ENCODE measurements around the gene SYNE4. TPM values are rescaled to one million over a fixed set of nuclear protein-coding genes. Genes with fewer than 3 reads are reported as not detected.
A peak's percentile ranks its signal among the peaks of the same experiment; 100 is the strongest.

SYNE4 gene
- total RNA-seq, 2 experiments from 2014 or later = 2.0 to 2.9 TPM

GRCh38 chr19:36040495-36040894, 31.9 kb upstream of the SYNE4 start:
- no peaks in the 10 kb centered on the region for H3K36me3 Mint-ChIP-seq
- no peak for DNase-seq
- H3K27ac Mint-ChIP-seq = no peak overlapping the region
- H3K9me3 Mint-ChIP-seq = no peaks in the 10 kb centered on the region
- intact Hi-C loops (cut with micrococcal nuclease) = no loop called here
- H3K27me3 Mint-ChIP-seq = no peaks in the 10 kb centered on the region
- peaks cover 11% of the 10 kb centered on the region for H3K4me1 Mint-ChIP-seq (ENCODE audit: low read depth)
- ChIA-PET CTCF (no interaction called here), POLR2A (no interaction called here)
- no peak overlapping the region for H3K4me3 Mint-ChIP-seq

- intact Hi-C loops (cut with micrococcal nuclease) = no loop called here
- no peak within 1 kb of the TSS for H3K27ac Mint-ChIP-seq
- DNase-seq = peak; percentile 38
- no peaks in the 10 kb centered on the region for H3K27me3 Mint-ChIP-seq
- ChIA-PET CTCF (no interaction called here), POLR2A (no interaction called here)
- H3K4me1 Mint-ChIP-seq (ENCODE audit: low read depth) = peaks cover 35% of the 10 kb centered on the region
- H3K36me3 Mint-ChIP-seq = peaks cover 25% of the 10 kb centered on the region
- no peaks in the 10 kb centered on the region for H3K9me3 Mint-ChIP-seq
- H3K4me3 Mint-ChIP-seq = no peak within 1 kb of the TSS
These were observed 23.9 kb upstream of the SYNE4 start, which contains the start of gene CLIP3 for GRCh38 chr19:36032251-36033104. Gene CLIP3, minus strand, starts transcription at chr19:36032873. Its CDS starts 516 bp downstream, at chr19:36032357.

DNA sequence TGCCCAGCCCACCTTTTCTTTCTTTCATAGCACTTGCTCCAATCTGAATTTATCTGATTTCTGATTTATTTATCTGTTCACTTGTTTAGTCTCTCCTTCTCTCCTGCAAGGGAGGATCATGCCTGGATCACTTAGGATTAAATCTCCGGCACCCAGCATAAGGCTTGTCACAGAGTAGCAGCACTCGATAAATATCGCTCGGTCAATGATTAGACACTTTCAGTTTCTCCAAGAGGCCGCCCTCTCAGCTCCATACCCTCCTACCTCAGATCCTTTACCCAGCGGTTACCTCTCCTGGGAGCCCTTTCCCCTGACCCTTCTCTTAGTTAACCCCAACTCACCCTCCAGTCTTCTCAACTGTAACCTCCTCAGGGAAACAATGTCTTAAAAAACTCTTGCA, 22.7 kb upstream of the SYNE4 start:
- H3K9me3 Mint-ChIP-seq = no peaks in the 10 kb centered on the region
- intact Hi-C loops (cut with micrococcal nuclease) = no loop called here

GRCh38 chr19:36030264-36031148, 21.9 kb upstream of the SYNE4 start:
- intact Hi-C loops (cut with micrococcal nuclease) = no loop called here
- no peaks in the 10 kb centered on the region for H3K27me3 Mint-ChIP-seq
- peaks cover 24% of the 10 kb centered on the region for H3K4me1 Mint-ChIP-seq (ENCODE audit: low read depth)
- ChIA-PET CTCF (no interaction called here), POLR2A (interaction anchor here (0.6 kb wide), 1 partner anchor 13 kb away, joined by 3 read pairs; no protein-coding TSS in a partner anchor)
- no peak overlapping the region for H3K27ac Mint-ChIP-seq
- no peak for DNase-seq
- H3K9me3 Mint-ChIP-seq = no peaks in the 10 kb centered on the region
- peaks cover 29% of the 10 kb centered on the region for H3K36me3 Mint-ChIP-seq
- no peak overlapping the region for H3K4me3 Mint-ChIP-seq

More for the DNA sequence above, 22.7 kb upstream of the SYNE4 start:
- DNase-seq = no peak
- Mint-ChIP-seq H3K4me3 (no peak overlapping the region), H3K27me3 (no peaks in the 10 kb centered on the region), H3K27ac (no peak overlapping the region), H3K4me1 (ENCODE audit: low read depth) (peaks cover 30% of the 10 kb centered on the region), H3K36me3 (peaks cover 29% of the 10 kb centered on the region)
- ChIA-PET CTCF (no interaction called here), POLR2A (interaction anchor here (0.6 kb wide), 1 partner anchor 12 kb away, joined by 3 read pairs; no protein-coding TSS in a partner anchor)

DNA sequence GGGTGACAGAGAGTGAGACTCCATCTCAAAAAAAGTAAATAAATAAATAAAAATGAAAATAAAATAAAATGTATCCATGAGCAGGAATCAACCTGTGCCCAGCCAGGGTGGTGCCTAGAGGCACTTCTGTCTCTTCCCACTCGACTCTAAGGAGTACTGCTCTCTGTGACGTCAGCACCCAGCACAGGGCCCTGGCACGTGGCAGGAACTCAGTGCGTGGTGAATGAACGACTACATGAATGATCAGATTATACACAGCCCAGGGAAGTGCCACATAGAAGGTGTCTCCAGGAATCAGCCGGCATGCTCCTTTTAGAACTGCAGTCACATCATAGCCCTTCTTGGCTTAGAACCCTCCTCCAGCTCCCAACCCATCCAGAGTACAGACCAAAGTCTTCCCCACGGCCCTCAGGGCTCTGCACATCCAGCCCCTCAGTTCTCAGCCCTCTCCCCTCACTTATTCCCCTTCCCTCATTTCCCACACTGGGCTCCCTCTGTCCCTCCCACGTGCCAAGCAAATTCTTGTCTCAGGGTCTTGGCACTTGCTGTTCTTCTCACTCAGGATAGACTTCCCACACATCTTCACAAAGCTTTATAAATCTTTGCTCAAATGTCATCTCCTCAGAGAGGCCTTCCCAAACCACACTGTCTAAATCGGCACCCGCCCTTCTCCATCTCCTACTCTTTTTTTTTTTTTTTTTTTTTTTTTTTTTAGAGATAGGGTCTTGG, 19.9 kb upstream of the SYNE4 start:
- peaks cover 19% of the 10 kb centered on the region for H3K36me3 Mint-ChIP-seq
- DNase-seq = no peak
- intact Hi-C loops (cut with micrococcal nuclease) = loop anchor here (10.0 kb wide), 1 partner anchor 924 kb away; no protein-coding TSS in a partner anchor
- CTCF ChIA-PET = no interaction called here
- peaks cover 10% of the 10 kb centered on the region for H3K4me1 Mint-ChIP-seq (ENCODE audit: low read depth)
- H3K27me3 Mint-ChIP-seq = no peaks in the 10 kb centered on the region
- H3K9me3 Mint-ChIP-seq = no peaks in the 10 kb centered on the region
- H3K4me3 Mint-ChIP-seq = no peak overlapping the region
- H3K27ac Mint-ChIP-seq = no peak overlapping the region
- POLR2A ChIA-PET = interaction anchor here (0.8 kb wide), 1 partner anchor 33 kb away, joined by 3 read pairs; no protein-coding TSS in a partner anchor

DNA sequence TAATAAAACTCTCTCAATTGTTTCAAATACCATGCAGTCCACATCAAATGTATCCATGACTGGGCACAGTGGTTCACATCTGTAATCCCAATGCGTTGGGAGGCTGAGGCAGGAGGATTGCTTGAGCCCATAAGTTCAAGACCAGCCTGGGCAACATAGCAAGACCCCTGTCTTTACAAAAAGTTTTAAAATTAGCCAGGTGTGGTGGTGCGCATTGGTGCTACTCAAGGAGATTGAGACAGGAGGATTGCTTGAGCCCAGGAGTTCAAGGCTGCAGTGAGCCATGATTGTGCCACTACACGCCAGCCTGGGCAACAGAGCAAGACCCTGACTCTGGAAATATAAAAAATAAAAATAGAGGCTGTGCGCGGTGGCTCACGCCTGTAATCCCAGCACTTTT, 19.1 kb upstream of the SYNE4 start:
- H3K27me3 Mint-ChIP-seq = no peaks in the 10 kb centered on the region
- no peak overlapping the region for H3K4me3 Mint-ChIP-seq
- ChIA-PET POLR2A (no interaction called here), CTCF (no interaction called here)
- no peak overlapping the region for H3K27ac Mint-ChIP-seq
- H3K4me1 Mint-ChIP-seq (ENCODE audit: low read depth) = peaks cover 5% of the 10 kb centered on the region
- DNase-seq = no peak
- H3K9me3 Mint-ChIP-seq = no peaks in the 10 kb centered on the region
- peaks cover 24% of the 10 kb centered on the region for H3K36me3 Mint-ChIP-seq
- intact Hi-C loops (cut with micrococcal nuclease) = loop anchor here (10.0 kb wide), 1 partner anchor 923 kb away; no protein-coding TSS in a partner anchor

- intact Hi-C loops (cut with micrococcal nuclease) = loop anchor here (10.0 kb wide), 1 partner anchor 921 kb away; no protein-coding TSS in a partner anchor
- CTCF ChIA-PET = no interaction called here
These were observed 17.7 kb upstream of the SYNE4 start for GRCh38 chr19:36026091-36026876.

GRCh38 chr19:36025541-36025940, 16.9 kb upstream of the SYNE4 start:
- ChIA-PET CTCF (no interaction called here), POLR2A (no interaction called here)
- H3K4me3 Mint-ChIP-seq = no peak overlapping the region
- no peaks in the 10 kb centered on the region for H3K27me3 Mint-ChIP-seq
- no peak for DNase-seq
- H3K4me1 Mint-ChIP-seq (ENCODE audit: low read depth) = no peaks in the 10 kb centered on the region
- intact Hi-C loops (cut with micrococcal nuclease) = loop anchor here (10.0 kb wide), 1 partner anchor 921 kb away; no protein-coding TSS in a partner anchor
- no peaks in the 10 kb centered on the region for H3K9me3 Mint-ChIP-seq
- peaks cover 22% of the 10 kb centered on the region for H3K36me3 Mint-ChIP-seq
- H3K27ac Mint-ChIP-seq = no peak overlapping the region

More at GRCh38 chr19:36026091-36026876, 17.7 kb upstream of the SYNE4 start:
- no peak for DNase-seq
- Mint-ChIP-seq H3K4me3 (no peak overlapping the region), H3K27ac (no peak overlapping the region), H3K27me3 (no peaks in the 10 kb centered on the region), H3K36me3 (peaks cover 21% of the 10 kb centered on the region), H3K4me1 (ENCODE audit: low read depth) (no peaks in the 10 kb centered on the region), H3K9me3 (no peaks in the 10 kb centered on the region)
- POLR2A ChIA-PET = no interaction called here

DNA sequence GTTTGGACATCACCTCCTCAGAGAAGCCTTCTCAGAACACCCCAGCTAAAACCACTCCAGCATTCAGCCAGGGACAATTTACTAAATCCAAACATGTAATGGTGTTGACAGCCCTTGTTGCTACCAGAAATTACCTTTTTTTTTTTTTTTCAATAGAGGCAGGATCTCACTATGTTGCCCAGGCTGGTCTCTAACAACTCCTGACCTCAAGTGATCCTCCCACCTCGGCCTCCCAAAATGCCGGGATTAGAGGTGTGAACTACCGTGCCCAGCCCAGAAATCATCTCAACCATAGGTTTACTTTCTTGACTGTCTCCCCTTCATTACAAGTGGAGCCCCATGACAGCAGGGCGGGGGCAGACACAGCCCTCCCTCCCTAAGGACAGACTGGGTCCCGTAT, 14.8 kb upstream of the SYNE4 start:
- H3K9me3 Mint-ChIP-seq = no peaks in the 10 kb centered on the region
- peaks cover 15% of the 10 kb centered on the region for H3K36me3 Mint-ChIP-seq
- ChIA-PET CTCF (no interaction called here), POLR2A (no interaction called here)
- H3K27me3 Mint-ChIP-seq = no peaks in the 10 kb centered on the region
- no peak overlapping the region for H3K27ac Mint-ChIP-seq
- no peak overlapping the region for H3K4me3 Mint-ChIP-seq
- no peak for DNase-seq
- no peaks in the 10 kb centered on the region for H3K4me1 Mint-ChIP-seq (ENCODE audit: low read depth)
- intact Hi-C loops (cut with micrococcal nuclease) = loop anchor here (10.0 kb wide), 1 partner anchor 919 kb away; no protein-coding TSS in a partner anchor

GRCh38 chr19:36019061-36019670, 10.6 kb upstream of the SYNE4 start:
- no peak overlapping the region for H3K27ac Mint-ChIP-seq
- DNase-seq = no peak
- no peaks in the 10 kb centered on the region for H3K9me3 Mint-ChIP-seq
- ChIA-PET CTCF (no interaction called here), POLR2A (no interaction called here)
- intact Hi-C loops (cut with micrococcal nuclease) = no loop called here
- peaks cover 15% of the 10 kb centered on the region for H3K36me3 Mint-ChIP-seq
- H3K27me3 Mint-ChIP-seq = no peaks in the 10 kb centered on the region
- no peak overlapping the region for H3K4me3 Mint-ChIP-seq
- H3K4me1 Mint-ChIP-seq (ENCODE audit: low read depth) = peaks cover 17% of the 10 kb centered on the region
